ENCODE results near the gene OSBPL2. TPM values are rescaled to one million over a fixed set of nuclear protein-coding genes. Genes with fewer than 3 reads are reported as not detected.

Gene OSBPL2
- total RNA-seq, 1 donor from 2014 or later = 28.4 TPM

DNA sequence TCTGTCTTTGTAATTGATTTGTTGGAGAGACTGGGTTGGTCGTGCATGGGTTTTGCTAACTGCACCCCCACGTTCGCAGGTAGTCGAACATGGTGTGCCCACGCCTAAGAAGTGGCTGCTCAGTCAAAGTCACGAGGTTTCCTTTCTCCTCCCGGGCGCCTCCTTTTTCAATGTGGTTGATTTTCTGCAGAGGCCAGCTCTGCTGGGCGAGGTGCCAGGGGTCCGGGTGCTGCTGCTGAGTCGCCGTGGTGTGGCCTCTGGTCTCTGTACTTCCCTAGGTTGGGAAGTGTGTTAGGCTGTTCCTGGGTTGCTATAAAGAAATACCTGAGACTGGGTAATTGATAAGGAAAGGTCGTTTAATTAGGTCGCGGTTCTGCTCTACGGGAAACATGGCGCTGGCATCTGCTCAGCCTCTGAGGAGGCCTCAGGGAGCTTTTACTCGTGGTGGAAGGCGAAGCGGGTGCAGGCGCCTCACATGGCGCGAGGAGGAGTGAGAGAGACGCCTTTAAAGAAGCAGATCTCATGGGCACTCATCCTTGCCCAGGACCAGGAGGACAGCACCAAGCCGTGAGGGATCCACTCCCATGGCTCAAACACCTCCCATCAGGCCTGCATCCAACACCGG lies 14.1 kb downstream of the OSBPL2 start:
- no peaks in the 10 kb centered on the region for H3K9me3 Mint-ChIP-seq
- no peaks in the 10 kb centered on the region for H3K9me3 ChIP-seq (ENCODE audit: low read depth)
- H3K4me3 Mint-ChIP-seq = no peak overlapping the region
- H3K4me2 ChIP-seq = no peak overlapping the region
- no peak overlapping the region for H3K27ac ChIP-seq
- no peak overlapping the region for H3K4me3 ChIP-seq
- peaks cover 76% of the 10 kb centered on the region for H4K20me1 ChIP-seq (ENCODE audit: low read depth)
- H3F3A ChIP-seq (ENCODE audit: low read depth) = no peaks in the 10 kb centered on the region
- H3K4me1 Mint-ChIP-seq = peaks cover 12% of the 10 kb centered on the region
- no peak overlapping the region for H3K9ac ChIP-seq
- H3K27me3 Mint-ChIP-seq (ENCODE audit: insufficient read depth, low read depth) = peaks cover 6% of the 10 kb centered on the region
- H3K4me1 ChIP-seq = peaks cover 7% of the 10 kb centered on the region
- peaks cover 4% of the 10 kb centered on the region for H3K36me3 Mint-ChIP-seq
- no peaks in the 10 kb centered on the region for H3K27me3 ChIP-seq
- no peak for DNase-seq (ENCODE audit: low spot score)
- no peak overlapping the region for H3K27ac Mint-ChIP-seq
- H3K36me3 ChIP-seq = no peaks in the 10 kb centered on the region
- peaks cover 63% of the 10 kb centered on the region for H3K79me2 ChIP-seq (ENCODE audit: low read depth)
- TF ChIP-seq, protein P1, sequence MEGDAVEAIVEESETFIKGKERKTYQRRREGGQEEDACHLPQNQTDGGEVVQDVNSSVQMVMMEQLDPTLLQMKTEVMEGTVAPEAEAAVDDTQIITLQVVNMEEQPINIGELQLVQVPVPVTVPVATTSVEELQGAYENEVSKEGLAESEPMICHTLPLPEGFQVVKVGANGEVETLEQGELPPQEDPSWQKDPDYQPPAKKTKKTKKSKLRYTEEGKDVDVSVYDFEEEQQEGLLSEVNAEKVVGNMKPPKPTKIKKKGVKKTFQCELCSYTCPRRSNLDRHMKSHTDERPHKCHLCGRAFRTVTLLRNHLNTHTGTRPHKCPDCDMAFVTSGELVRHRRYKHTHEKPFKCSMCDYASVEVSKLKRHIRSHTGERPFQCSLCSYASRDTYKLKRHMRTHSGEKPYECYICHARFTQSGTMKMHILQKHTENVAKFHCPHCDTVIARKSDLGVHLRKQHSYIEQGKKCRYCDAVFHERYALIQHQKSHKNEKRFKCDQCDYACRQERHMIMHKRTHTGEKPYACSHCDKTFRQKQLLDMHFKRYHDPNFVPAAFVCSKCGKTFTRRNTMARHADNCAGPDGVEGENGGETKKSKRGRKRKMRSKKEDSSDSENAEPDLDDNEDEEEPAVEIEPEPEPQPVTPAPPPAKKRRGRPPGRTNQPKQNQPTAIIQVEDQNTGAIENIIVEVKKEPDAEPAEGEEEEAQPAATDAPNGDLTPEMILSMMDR (IDR thresholded peaks at IDR 0.05) = no peak
- H2AFZ ChIP-seq (replicated peaks) = no peak overlapping the region

DNA sequence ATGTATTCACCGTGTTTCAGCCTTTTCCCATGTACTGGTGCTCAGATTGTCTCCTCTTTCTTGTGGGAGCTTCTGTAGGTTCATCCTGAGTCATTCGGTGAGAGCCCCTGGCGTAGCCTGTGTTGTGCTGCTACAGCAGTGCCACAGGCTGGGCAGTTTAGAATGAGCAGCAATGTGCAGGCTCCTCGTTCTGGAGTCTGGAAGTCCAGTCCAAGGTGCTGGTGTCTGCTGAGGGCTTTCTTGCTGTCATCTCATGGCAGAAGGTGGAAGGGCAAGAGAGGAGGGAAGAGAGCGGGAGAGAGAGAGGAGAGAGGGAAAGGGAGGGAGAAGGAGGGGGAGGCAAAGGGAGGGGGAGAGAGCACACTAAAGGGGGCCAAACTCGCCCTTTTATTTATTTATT lies 15.1 kb downstream of the OSBPL2 start:
- Histone ChIP-seq H3K79me2 (ENCODE audit: low read depth) (peaks cover 56% of the 10 kb centered on the region), H3K4me3 (no peak overlapping the region), H3K27ac (no peak overlapping the region), H2AFZ (replicated peaks) (no peak overlapping the region), H3K36me3 (no peaks in the 10 kb centered on the region), H3F3A (ENCODE audit: low read depth) (no peaks in the 10 kb centered on the region), H3K9me3 (ENCODE audit: low read depth) (no peaks in the 10 kb centered on the region), H3K9ac (no peak overlapping the region), H3K4me1 (peaks cover 7% of the 10 kb centered on the region), H4K20me1 (ENCODE audit: low read depth) (peaks cover 74% of the 10 kb centered on the region), H3K4me2 (no peak overlapping the region), H3K27me3 (no peaks in the 10 kb centered on the region)
- Mint-ChIP-seq H3K27ac (peak overlapping the region; percentile 17), H3K4me3 (no peak overlapping the region), H3K9me3 (no peaks in the 10 kb centered on the region), H3K36me3 (peaks cover 5% of the 10 kb centered on the region), H3K4me1 (peaks cover 15% of the 10 kb centered on the region), H3K27me3 (ENCODE audit: insufficient read depth, low read depth) (peaks cover 6% of the 10 kb centered on the region)
- no peak for TF ChIP-seq EZH2 (IDR thresholded peaks at IDR 0.05)
- TF ChIP-seq EZH2phosphoT487 (IDR thresholded peaks at IDR 0.05) = no peak
- TF ChIP-seq, protein P1 (IDR thresholded peaks at IDR 0.05) = no peak
- no peak for DNase-seq (ENCODE audit: low spot score)

DNA sequence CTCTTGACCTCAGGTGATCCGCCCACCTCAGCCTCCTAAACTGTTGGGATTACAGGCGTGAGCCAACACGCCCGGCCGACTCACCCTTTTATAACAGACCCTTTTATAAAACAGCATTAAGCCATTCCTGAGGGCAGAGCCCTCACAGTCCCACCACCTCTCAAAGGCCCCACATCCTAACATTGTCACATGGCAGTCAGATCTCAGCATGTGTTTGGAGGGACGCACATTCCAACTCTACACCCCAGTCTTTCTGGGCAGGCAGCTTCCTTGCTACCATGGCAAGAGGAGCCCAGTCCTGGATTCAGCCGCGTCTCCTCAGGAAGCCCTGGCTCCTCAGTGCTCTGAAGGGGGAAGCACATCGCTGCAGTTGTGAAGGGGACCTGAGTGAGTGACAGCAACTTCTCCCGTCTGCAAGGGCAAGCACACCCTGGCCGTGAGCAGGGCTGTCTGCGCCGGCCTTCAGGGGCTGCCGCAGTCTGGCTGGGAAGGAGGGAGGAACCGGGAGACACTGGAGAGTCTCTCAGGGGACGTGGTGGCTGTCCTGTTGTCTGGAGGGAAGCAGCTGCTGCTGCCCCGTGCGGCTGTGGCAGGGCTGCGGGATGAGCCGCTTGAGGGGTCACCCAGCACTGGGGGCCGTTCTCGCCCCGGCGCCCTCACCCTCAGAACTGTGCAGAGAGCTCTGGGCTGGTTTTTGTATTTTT lies 15.9 kb downstream of the OSBPL2 start:
- H3K4me1 ChIP-seq = peaks cover 7% of the 10 kb centered on the region
- no peaks in the 10 kb centered on the region for H3F3A ChIP-seq (ENCODE audit: low read depth)
- no peak overlapping the region for H3K9ac ChIP-seq
- H3K27ac ChIP-seq = peak overlapping the region; percentile 51
- H3K79me2 ChIP-seq (ENCODE audit: low read depth) = peaks cover 50% of the 10 kb centered on the region
- H3K27ac Mint-ChIP-seq = peak overlapping the region; percentile 66
- peaks cover 7% of the 10 kb centered on the region for H3K36me3 Mint-ChIP-seq
- TF ChIP-seq EZH2phosphoT487 (IDR thresholded peaks at IDR 0.05) (no peak), EZH2 (IDR thresholded peaks at IDR 0.05) (no peak)
- TF ChIP-seq, protein P1 (IDR thresholded peaks at IDR 0.05) = no peak
- no peaks in the 10 kb centered on the region for H3K9me3 ChIP-seq (ENCODE audit: low read depth)
- peaks cover 73% of the 10 kb centered on the region for H4K20me1 ChIP-seq (ENCODE audit: low read depth)
- no peak overlapping the region for H3K4me3 ChIP-seq
- peaks cover 15% of the 10 kb centered on the region for H3K4me1 Mint-ChIP-seq
- H3K27me3 Mint-ChIP-seq (ENCODE audit: insufficient read depth, low read depth) = peaks cover 3% of the 10 kb centered on the region
- H3K36me3 ChIP-seq = no peaks in the 10 kb centered on the region
- no peak overlapping the region for H3K4me3 Mint-ChIP-seq
- H3K4me2 ChIP-seq = no peak overlapping the region
- peak; percentile 24 for DNase-seq (ENCODE audit: low spot score)
- no peaks in the 10 kb centered on the region for H3K9me3 Mint-ChIP-seq
- H3K27me3 ChIP-seq = no peaks in the 10 kb centered on the region
- no peak overlapping the region for H2AFZ ChIP-seq (replicated peaks)

Measured in neural progenitor cell (in vitro differentiated cells).